Measurements from ENCODE around the gene LMAN2.

LMAN2 gene

DNA sequence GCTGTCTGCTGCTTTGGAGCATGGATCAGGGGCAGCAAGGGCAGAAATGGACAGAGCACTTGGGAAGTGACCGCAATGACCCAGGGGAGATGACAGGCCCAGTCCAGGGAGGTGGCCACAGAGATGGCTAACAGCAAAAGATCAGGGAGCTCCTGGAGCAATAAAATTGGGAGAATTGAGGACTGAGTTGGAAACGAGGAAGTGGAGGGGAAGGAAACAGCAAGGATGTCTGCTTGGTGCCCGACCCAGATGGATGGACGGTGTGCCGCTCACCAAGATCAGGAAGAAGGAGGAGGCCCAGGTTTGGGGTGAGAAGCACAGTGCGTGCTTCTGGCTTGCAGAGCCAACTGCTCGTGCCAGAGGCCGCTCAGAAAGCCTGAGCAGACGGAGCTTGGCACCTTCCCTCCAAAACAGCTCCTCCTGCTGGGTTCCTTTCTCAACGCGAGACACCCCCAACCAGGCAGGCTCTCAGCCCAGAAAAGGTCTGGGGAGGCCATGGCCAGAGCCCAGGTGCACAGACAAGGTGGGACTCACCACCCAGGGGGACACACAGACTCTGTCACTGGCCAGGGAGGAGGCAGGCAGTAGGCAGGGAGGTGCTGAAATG, 31.1 kb upstream of the LMAN2 start:
- in situ Hi-C loops (cut with MboI; ENCODE audit: low sequenced_read_pairs): loop anchor here (25.0 kb wide), 1 partner anchor 680 kb away; no protein-coding TSS in a partner anchor

DNA sequence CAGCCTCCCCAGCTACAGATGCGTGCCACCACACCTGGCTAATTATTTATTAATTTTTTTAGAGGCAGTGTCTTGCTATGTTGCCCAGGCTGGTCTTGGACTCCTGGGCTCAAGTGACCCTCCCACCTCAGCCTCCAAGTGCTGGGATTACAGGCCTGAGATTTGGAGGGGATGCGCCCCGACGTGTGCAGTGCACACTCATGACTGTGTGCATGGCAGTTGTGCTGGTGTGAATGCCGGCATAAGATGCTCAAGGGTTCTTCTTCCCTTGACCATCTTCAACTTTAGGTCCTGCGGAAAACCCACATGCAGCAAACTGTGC, 29.3 kb upstream of the LMAN2 start:
- in situ Hi-C loops (cut with MboI; ENCODE audit: low sequenced_read_pairs): loop anchor here (25.0 kb wide), 1 partner anchor 682 kb away; no protein-coding TSS in a partner anchor

DNA sequence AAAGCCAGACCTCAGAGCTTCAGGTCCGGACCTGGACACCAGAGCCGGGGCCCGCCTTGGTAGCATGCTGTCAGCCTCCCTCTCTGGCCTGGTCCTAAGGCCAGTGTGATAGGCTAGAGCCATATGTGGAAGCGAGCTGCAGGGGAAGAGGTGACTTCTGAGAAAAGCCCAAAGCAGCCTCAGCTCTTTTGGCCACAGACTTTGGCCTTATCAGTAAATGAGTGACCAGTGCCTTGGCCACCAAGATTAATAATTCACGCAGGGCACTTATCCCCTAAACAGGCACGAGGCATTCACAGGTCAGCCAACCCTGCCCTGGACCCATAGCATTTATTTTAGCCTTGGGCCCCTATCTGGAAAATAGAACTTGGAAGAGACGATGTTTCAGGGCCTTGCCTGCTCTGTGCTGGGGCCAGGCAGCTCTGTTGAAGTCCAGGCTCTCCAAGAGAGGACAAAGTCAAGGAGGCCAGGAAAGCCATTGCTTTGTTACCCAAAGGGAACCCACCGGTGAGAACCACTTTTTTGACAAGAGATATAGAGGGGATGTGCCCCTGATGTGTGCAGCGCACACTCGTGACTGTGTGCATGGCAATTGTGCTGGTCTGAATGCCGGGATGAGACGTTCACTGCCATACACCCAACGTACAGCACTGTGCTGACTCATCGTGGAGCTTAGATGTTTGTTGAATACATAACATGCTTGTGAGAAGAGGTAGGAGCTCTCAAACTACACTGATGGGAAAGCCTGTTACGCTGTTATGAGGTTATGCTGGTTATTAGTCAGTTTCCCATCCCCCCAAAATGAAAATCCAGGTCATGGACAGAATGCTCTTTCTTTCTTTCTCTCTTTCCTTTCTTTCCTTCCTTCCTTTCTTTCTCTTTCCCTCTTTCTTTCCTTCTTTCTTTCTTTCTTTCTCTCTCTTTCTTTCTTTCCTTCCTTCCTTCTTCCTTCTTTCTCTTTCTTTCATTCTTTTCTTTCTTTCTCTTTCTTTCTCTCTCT, 27.7 kb upstream of the LMAN2 start:
- in situ Hi-C loops (cut with MboI; ENCODE audit: low sequenced_read_pairs): loop anchor here (25.0 kb wide), 1 partner anchor 683 kb away; no protein-coding TSS in a partner anchor

DNA sequence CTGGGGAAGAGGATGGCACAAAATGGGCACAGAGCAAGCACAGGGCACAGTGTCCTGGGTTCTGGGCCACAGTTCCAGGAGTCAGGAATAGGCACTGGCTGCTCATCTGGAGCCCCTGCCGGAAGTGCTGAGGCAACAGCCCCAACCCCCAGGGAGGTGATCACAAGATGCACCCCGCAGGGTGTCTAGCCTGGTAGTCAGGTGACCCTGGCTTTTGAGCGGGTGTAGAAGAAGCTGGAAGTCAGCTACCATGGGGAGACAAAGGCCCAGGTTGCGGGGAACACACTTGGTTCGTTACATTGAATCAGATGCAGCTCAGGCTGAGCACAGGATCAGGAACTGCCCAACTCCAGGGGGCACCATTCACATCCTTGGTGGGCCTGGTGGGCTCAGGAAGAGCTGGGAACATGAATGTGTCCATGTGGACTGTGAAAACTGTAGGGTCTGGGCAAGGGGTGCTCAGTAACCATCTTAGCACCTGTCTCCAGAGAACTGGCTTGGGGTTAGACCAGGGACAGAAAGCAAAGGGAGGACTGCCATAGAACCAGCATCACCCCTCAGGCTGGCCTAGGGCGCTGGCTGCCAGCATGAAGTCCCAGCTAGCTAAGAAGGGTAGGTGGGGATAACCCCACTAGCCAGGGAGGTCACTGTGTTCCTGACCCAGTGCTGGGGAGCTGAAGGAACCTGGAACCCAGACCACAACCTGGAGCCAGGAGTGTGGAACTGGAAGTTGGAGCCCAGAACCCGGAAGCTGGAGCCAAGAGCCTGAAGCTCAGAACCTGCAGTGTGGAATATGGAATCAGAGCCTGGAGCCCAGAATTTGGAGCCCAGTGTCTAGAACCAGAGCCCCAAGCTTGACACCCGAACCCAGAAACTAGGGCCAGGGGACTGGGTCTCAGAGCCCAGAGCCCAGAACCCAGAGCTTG, 26.6 kb upstream of the LMAN2 start:
- in situ Hi-C loops (cut with MboI; ENCODE audit: low sequenced_read_pairs): loop anchor here (25.0 kb wide), 1 partner anchor 684 kb away; no protein-coding TSS in a partner anchor

DNA sequence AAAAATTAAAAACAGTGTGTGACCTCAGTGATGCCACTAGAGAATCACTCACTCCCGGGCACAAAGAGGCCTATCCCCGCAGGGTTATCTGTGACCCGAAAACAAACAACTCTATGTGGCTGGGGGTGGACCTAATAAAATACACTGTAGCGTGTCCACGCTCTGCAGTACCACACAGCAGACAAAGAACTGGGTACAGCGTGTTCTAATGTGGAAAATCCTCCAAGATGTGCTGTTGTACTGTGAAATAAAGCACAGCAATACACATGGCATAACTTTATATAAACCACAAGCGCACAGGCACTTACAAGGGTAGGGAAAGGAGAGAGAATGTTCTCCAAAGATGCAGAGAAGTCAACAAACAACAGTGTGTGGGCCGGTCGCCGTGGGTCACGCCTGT, 24.6 kb upstream of the LMAN2 start:
- in situ Hi-C loops (cut with MboI; ENCODE audit: low sequenced_read_pairs): loop anchor here (25.0 kb wide), 1 partner anchor 686 kb away; no protein-coding TSS in a partner anchor

DNA sequence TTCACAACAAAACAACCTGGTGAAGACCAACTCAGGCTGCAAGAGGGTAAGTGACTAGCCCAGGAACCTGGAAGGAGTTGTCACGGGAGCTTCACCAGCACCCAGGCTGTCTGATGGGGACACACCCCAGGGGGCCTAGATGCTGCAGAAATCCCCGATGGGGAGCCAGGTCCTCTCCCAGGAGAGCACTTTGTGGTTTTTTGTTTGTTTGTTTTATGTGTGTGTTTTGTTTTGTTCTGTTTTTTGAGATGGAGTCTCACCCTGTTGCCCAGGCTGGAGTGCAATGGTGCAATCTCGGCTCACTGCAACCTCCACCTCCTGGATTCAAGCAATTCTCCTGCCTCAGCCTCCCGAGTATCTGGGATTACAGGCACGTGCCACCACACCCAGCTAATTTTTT, 24.0 kb upstream of the LMAN2 start:
- in situ Hi-C loops (cut with MboI; ENCODE audit: low sequenced_read_pairs): loop anchor here (25.0 kb wide), 1 partner anchor 687 kb away; no protein-coding TSS in a partner anchor

DNA sequence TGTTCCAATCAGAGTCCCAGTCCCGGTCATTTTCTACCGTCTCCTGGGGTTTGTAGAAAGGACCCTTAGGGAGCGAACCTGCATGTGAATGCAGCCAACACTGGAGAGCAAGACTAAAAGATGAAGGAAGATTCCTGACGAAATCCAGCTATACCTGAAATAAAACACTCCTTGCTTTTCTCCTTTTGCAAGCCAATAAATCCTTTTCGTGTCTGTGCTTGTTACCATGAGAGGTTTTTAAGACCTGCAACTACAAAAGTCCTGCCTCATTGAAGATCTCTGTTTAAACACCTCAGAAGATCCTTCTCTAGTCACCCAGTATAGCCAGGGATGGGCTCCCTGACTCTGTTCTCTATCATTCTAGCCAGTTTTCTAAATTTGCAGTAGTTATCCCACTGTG, 22.7 kb upstream of the LMAN2 start:
- in situ Hi-C loops (cut with MboI; ENCODE audit: low sequenced_read_pairs): no loop called here

DNA sequence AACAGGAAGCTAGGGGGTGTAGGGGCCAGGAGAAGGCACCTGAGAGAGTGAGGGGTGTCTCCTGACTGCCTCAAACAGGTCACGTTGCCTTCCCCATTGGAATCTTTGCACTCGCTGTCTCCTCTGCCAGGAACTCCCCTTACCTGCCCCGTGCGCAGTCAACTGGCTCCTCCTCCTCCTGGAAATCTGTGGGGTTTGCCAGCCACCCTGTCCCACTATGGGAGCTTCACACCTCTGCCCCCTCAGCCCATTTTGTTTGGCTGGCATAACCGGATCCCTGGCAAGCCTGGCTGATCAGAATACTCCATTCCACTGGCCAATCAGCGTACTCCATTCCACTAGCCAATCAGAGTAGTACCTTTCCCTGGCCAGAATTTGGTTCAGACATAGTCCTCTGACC, 22.3 kb upstream of the LMAN2 start:
- in situ Hi-C loops (cut with MboI; ENCODE audit: low sequenced_read_pairs): no loop called here

DNA sequence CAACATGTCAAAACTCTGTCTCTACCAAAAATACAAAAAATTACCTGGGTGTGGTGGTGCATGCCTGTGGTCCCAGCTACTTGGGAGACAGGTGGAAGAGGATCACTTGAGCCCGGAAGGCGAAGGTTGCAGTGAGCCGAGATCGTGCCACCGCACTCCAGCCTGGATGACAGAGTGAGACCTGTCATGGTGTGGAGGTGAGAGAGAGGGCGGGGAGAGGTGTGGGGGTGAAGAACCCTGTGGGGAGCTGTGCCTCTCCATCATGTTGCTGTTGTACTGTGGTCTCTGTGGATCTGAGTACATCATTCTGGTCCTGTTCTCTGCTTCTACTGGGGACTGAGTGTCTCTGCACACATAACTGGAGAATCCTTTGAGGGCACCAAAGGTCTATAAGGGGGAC, 21.4 kb upstream of the LMAN2 start:
- in situ Hi-C loops (cut with MboI; ENCODE audit: low sequenced_read_pairs): no loop called here

DNA sequence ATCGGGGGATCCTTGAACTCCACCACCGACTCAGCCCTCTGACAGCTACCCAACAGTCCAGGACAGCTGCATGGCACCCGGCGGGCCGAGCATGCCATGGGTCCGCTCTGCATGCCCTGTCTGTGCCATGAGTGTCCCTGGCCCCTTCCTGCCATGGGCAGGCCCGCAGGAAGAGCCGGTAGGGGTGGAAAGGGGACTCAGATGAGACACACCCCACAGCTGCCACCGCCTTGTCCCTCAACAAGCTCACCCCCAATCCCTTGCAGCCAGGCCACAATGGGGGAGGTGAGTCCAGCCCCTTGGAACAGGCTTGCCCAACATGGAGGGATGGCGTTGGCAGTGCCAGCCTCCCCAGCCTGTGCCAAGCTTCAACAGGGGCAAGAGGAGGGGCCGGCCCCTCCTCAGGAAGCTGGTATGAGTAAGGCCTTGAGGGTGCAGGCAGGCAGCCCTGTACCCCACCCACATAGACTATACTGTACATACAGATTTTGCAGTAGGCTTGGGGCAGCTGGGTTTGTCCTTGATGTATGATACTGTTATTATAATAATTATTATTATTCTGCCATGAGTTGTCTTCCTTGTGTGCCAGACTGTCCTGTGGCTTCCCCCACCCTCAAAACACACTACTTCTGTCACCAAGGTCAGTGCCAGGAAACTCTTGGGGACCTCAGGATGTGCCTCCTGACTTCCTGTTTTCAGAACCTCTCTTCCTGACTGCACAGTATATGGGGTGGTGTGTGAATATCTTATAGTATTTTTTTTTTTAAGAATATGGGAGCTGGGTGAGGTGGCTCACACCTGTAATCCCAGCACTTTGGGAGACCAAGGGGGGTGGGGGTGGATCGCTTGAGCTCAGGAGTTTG, 20.8 kb upstream of the LMAN2 start:
- in situ Hi-C loops (cut with MboI; ENCODE audit: low sequenced_read_pairs): no loop called here

DNA sequence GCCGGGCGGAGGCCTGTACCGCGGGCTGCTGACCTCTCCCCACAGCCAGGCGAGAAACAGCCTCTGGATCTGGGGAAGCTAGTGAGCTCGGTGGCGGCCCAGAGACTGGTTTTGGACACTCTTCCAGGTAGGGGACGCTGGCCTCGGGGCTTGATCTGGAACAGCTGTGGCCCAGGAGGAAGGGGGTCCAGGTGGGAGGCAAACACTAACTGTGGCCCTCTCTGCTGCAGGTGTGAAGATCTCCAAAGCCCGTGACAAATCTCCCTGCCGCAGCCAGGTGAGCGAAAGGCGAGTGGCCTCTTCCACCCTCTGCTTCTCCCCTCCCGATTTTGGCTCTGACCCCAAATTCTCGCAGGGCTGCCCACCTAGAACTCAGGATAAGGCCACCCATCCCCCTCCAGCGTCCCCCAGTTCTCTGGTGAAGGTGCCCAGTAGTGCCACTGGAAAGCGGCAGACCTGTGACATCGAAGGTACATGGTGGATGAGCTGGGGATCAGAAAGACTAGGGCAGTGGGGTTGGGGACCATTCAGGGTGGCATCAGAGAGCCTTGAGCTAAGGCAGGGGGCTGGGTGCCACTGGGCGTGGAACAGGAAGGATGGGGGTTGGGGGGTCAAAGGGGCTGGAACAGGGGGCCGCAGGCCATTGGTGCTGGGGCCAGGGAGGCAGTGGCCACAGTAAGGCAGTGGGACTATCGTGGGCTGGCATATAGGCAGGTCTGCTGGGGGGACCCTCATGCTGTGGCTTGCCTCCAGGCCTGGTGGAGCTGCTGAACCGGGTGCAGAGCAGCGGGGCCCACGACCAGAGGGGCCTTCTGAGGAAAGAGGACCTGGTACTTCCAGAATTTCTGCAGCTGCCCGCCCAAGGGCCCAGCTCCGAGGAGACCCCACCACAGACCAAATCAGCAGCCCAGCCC, 19.9 kb upstream of the LMAN2 start:
- in situ Hi-C loops (cut with MboI; ENCODE audit: low sequenced_read_pairs): no loop called here

DNA sequence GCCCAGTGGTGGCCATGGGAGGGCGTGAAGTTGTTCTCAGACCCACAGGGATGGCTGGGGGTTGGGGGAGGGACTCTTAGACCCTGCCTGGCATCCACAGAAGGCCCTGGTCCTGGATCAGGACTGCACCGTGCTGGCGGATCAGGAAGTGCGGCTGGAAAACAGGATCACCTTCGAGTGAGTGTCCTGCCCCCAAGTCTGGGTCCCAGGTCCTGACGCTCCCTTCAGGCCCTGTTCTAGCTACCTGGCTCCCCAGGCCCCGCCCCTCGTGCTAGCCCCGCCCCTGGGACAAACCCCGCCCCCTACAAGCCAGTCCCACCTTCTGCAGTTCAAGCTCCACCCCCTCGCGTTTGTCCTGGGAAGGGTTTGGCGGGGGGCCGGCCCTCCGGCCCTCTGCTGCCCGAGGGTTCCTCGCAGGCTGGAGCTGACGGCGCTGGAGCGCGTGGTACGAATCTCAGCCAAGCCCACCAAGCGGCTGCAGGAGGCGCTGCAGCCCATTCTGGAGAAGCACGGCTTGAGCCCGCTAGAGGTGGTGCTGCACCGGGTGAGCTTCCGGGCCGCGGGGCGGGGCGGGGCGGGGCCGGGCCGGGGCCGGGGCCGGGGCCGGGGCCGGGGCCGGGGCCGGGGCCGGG, 19.1 kb upstream of the LMAN2 start:
- in situ Hi-C loops (cut with MboI; ENCODE audit: low sequenced_read_pairs): no loop called here

DNA sequence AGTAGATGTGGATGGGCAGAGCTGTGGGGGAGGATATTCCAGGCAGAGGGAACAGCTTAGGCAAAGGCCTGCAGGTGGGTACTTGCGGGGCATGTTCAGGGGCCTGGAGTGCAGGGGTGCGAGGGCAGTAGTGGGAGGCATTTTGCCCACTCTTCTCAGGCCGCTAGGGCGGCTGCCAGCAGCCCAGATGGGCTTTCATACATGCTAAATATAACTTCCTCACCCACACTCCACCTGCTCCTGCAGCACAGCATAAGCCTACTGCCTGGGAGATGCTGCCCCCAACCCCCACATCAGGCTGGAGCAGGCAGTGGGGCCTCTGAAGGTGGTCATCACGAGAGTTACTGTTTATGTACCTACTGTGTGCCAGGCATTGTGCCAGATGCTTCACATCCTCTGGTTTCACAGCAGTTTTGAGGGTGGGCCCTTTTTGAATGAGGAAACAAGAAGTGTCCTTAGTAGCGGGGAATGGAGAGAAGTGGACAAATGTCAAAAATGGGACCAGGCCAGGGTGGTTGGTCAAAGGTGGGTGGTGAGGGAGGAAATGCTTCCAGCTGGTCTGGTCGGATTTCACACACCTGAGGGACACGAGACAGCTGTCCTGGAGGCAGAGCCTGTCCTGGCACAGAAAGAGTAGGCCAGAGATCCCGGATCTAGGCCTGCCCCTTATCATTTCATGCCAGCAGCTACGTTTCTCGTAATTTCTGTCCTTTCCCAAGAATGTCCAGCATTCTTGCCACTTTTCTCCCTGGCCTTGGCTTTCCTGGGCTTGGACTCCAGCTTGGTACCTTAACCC, 18.4 kb upstream of the LMAN2 start:
- in situ Hi-C loops (cut with MboI; ENCODE audit: low sequenced_read_pairs): no loop called here

DNA sequence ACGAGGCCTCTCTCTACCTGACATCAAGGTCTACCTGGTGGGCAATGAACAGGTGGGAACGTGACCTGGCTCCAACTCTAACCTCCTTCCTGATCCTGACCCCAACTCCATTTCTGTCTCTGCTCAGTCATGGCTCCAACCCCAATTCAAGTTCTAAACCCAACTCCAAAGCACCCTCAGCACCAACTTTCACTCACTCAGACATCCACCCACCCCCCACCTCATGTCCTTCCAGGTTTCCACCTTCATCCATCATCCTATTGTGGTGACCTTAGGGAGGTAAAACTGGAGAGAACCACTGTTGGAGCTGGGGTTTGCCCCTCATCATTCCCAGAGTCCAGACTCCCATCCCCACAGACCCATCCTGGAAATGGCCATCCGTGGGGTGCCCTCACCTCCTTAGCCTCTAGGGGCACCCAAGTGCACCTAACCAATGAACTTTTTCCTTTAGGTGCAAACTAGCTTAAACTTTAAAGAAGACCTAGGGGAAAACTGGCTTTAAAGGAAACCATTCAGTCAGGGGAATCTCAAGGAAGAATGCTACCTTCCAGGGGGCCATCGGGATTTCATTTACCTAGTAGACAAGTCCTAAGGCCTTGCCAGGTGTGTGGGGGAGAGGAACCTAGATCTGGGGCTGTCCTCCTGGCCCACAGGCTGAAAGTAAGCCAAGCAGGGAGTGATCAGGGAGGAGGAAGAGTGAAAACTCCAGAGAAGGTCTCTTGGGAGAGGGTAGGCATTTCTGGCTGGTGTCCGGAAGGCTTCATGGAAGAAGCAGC, 17.6 kb upstream of the LMAN2 start:
- in situ Hi-C loops (cut with MboI; ENCODE audit: low sequenced_read_pairs): no loop called here

DNA sequence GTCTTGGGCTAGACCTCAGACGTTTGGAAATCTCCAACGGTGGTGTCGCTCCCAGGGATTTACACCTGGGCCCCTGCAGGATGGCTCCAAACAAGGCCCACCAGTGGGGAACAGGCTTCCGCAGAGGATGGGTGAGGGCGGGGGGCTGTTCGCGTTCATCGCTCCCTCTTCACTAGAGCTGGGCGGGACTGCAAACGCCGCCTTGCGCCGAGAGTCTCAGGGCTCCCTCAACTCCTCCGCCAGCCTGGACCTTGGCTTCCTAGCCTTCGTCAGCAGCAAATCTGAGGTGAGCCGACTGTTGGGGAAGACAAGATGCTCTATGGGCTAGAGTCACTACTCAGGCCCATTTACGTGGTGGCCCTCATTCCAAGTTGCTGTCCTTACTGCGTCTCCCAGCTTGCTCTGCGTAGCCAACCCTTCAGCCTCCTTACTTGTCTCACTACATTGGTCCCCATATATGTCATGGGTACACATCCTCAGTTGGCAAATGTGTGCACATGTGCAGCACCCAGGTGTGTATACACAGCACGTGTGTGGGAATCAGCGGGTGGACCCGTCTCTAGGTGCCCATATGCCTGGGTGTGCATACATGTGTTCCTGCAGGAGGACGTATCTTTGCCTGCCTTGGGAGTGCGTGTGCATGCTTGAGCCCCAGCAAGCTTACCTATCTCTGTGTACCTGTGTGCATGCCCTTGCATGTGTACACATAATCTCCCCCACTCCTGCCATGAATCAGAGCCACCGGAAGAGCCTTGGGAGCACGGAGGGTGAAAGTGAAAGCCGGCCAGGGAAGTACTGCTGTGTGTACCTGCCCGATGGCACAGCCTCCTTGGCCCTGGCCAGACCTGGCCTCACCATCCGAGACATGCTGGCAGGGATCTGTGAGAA, 16.8 kb upstream of the LMAN2 start:
- in situ Hi-C loops (cut with MboI; ENCODE audit: low sequenced_read_pairs): no loop called here

DNA sequence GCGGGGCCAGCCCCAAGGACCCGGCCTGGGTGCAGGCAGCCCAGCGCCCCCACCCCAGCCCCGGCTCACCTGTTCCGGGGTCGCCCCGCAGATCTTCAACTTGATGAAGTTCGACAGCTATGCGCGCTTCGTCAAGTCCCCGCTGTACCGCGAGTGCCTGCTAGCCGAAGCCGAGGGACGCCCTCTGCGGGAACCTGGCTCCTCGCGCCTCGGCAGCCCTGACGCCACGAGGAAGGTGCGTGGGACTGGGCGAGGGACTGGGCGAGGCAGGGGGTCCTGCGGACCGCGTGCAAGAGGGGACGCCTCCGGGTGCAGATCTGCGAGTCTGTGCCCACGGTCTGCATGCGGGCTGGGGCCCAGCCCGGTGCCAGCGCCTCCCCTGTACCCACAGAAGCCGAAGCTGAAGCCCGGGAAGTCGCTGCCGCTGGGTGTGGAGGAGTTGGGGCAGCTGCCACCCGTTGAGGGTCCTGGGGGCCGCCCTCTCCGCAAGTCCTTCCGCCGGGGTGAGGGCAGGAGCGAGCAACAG, 15.9 kb upstream of the LMAN2 start:
- in situ Hi-C loops (cut with MboI; ENCODE audit: low sequenced_read_pairs): no loop called here
